ENCODE results near the gene STX16. TPM values are rescaled to one million over a fixed set of nuclear protein-coding genes. Genes with fewer than 3 reads are reported as not detected.

The STX16 gene
- total RNA-seq, 1 experiment from 2014 or later, result 97.0 TPM

DNA sequence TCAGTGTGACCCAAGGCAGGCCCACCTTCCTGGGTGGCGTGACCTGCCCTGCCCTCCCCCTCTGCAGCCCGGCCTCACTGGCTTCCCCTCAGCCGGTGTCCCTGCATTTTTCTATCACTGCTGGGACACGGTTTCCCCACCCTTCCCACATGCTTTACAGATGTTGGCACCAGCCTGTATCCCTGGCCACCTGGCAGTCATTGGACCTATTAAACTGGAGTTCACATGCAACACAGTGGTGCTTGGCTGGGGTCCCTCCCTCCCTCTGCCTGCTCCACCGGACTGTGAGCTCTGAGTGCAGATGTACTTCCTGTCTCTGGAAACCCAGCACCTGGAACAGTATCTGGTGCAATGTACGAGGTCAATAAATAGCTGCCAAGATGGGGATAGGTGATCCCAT lies 25.5 kb upstream of the STX16 start:
- H3K4me3 ChIP-seq (ENCODE audit: low read depth, low read length), result no peak overlapping the region
- no peaks in the 10 kb centered on the region for H3K36me3 ChIP-seq (ENCODE audit: control insufficient read depth, insufficient read depth, low read length)
- Mint-ChIP-seq H3K36me3 (ENCODE audit: insufficient read depth, unreplicated experiment) (no peaks in the 10 kb centered on the region), H3K4me1 (ENCODE audit: low read depth, unreplicated experiment) (no peaks in the 10 kb centered on the region), H3K27me3 (ENCODE audit: insufficient read depth, unreplicated experiment) (peaks cover 3% of the 10 kb centered on the region), H3K27ac (ENCODE audit: unreplicated experiment) (no peak overlapping the region), H3K4me3 (ENCODE audit: unreplicated experiment) (no peak overlapping the region), H3K9me3 (ENCODE audit: unreplicated experiment) (no peaks in the 10 kb centered on the region)
- BruUV-seq (replicated peaks), result no TSS peak
- POLR2A ChIA-PET, result no interaction called here
- no peak for DNase-seq
- TF ChIP-seq CTCF (IDR thresholded peaks at IDR 0.05; ENCODE audit: insufficient read depth in 1 of 2, low read depth in 1 of 2, low read length in 1 of 2, severe bottlenecking in 1 of 2, unreplicated experiment in 1 of 2), result no peak
- H3K9me3 ChIP-seq, result peaks cover 5% of the 10 kb centered on the region
- no peaks in the 10 kb centered on the region; the same call in 1 of the 2 replicates for H3K4me1 ChIP-seq
- H3K27me3 ChIP-seq (replicated peaks; ENCODE audit: control insufficient read depth, insufficient read depth, low read length), result no peaks in the 10 kb centered on the region
- CTCF ChIA-PET, result no interaction called here
- intact Hi-C loops (cut with micrococcal nuclease; ENCODE audit: unreplicated experiment), result no loop called here

DNA sequence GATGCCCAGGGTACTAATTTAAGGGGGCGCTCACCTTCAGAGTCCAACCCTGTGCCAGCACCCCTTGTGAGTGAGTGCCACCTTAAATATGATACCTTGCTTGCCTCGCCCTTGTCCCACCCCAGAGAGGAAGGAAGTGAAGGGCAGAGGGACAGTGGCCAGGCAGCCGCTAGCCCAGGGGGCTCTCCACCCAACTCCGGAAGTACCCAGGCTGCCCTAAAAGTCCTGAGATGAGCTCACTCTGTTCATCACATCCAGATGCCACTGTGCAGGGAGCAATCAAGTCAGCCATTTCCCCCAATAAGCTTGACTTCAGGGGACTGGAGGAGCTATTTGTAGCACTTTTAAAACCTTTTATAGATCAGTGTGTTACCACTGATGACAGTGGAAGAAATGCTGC lies 25.0 kb upstream of the STX16 start:
- DNase-seq, result no peak
- H3K9me3 ChIP-seq, result peaks cover 5% of the 10 kb centered on the region
- intact Hi-C loops (cut with micrococcal nuclease; ENCODE audit: unreplicated experiment), result no loop called here
- Mint-ChIP-seq H3K4me3 (ENCODE audit: unreplicated experiment) (no peak overlapping the region), H3K36me3 (ENCODE audit: insufficient read depth, unreplicated experiment) (no peaks in the 10 kb centered on the region), H3K27me3 (ENCODE audit: insufficient read depth, unreplicated experiment) (peaks cover 3% of the 10 kb centered on the region), H3K9me3 (ENCODE audit: unreplicated experiment) (no peaks in the 10 kb centered on the region), H3K27ac (ENCODE audit: unreplicated experiment) (no peak overlapping the region), H3K4me1 (ENCODE audit: low read depth, unreplicated experiment) (no peaks in the 10 kb centered on the region)
- no TSS peak for BruUV-seq (replicated peaks)
- no peak overlapping the region for H3K4me3 ChIP-seq (ENCODE audit: low read depth, low read length)
- no peaks in the 10 kb centered on the region for H3K36me3 ChIP-seq (ENCODE audit: control insufficient read depth, insufficient read depth, low read length)
- ChIA-PET CTCF (no interaction called here), POLR2A (no interaction called here)
- TF ChIP-seq CTCF (IDR thresholded peaks at IDR 0.05; ENCODE audit: insufficient read depth in 1 of 2, low read depth in 1 of 2, low read length in 1 of 2, severe bottlenecking in 1 of 2, unreplicated experiment in 1 of 2), result no peak
- no peaks in the 10 kb centered on the region for H3K27me3 ChIP-seq (replicated peaks; ENCODE audit: control insufficient read depth, insufficient read depth, low read length)
- no peaks in the 10 kb centered on the region; the same call in 1 of the 2 replicates for H3K4me1 ChIP-seq

DNA sequence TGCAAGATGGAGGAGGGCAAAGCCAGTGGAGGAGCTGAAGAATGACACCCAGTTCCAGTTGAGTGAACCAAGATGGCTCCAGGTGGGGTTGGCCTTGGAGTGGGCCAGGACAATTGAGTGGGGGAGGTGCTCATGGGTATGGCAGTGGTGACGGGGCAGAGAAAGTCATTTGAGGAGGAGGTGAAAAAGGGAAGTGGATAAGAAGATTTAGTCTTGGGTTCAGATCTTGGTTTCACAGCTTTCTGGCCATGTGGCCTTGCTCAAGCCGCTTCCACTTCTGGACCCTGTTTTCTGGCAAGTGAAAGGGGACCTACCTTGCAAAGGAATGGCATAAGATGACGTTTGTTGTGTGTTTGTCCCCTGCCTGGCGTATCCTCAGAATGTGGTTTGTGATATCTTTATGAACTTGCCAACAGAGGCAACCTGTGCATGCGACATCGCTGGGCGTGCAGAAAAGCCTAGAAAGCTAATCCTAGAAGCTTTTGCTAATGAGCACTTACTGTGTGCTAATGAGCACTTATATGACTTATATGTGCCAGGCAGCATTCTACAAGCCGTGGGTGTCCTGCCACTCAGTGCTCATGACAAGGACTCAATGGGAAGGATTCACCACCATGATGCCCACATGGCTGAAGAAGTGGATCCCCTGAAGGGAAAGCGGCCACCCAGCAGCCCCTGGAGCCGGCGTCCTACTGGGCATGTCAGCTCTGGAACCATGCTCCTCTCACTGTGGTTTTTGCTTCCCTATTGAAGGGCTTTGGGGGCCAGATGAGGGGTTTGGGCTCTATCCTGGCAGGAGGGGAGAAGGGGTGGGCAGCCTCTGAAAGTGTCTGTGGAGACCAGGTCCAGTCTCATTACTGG lies 23.6 kb upstream of the STX16 start:
- intact Hi-C loops (cut with micrococcal nuclease; ENCODE audit: unreplicated experiment), result no loop called here
- Histone ChIP-seq H3K9me3 (peaks cover 5% of the 10 kb centered on the region; the same call in 1 of the 2 replicates), H3K27me3 (replicated peaks; ENCODE audit: control insufficient read depth, insufficient read depth, low read length) (no peaks in the 10 kb centered on the region), H3K36me3 (ENCODE audit: control insufficient read depth, insufficient read depth, low read length) (no peaks in the 10 kb centered on the region), H3K4me1 (no peaks in the 10 kb centered on the region; the same call in 1 of the 2 replicates), H3K4me3 (ENCODE audit: low read depth, low read length) (no peak overlapping the region)
- no peak overlapping the region for H3K4me3 Mint-ChIP-seq (ENCODE audit: unreplicated experiment)
- ChIA-PET CTCF (no interaction called here), POLR2A (interaction anchor here (0.6 kb wide), 1 partner anchor 15 kb away, joined by 4 read pairs; no protein-coding TSS in a partner anchor)
- no TSS peak for BruUV-seq (replicated peaks)
- no peaks in the 10 kb centered on the region for H3K4me1 Mint-ChIP-seq (ENCODE audit: low read depth, unreplicated experiment)
- DNase-seq, result no peak
- TF ChIP-seq CTCF (IDR thresholded peaks at IDR 0.05; ENCODE audit: insufficient read depth in 1 of 2, low read depth in 1 of 2, low read length in 1 of 2, severe bottlenecking in 1 of 2, unreplicated experiment in 1 of 2), result no peak
- peaks cover 3% of the 10 kb centered on the region for H3K27me3 Mint-ChIP-seq (ENCODE audit: insufficient read depth, unreplicated experiment)
- no peaks in the 10 kb centered on the region for H3K36me3 Mint-ChIP-seq (ENCODE audit: insufficient read depth, unreplicated experiment)
- no peak overlapping the region for H3K27ac Mint-ChIP-seq (ENCODE audit: unreplicated experiment)
- H3K9me3 Mint-ChIP-seq (ENCODE audit: unreplicated experiment), result no peaks in the 10 kb centered on the region
